KG1 (cell line): ENCODE data around the gene PKDCC.

Experiments
- DNase-seq: peaks from one replicate; lab custom pipeline; 2025; lab: John Stamatoyannopoulos, UW

Gene PKDCC

DNA sequence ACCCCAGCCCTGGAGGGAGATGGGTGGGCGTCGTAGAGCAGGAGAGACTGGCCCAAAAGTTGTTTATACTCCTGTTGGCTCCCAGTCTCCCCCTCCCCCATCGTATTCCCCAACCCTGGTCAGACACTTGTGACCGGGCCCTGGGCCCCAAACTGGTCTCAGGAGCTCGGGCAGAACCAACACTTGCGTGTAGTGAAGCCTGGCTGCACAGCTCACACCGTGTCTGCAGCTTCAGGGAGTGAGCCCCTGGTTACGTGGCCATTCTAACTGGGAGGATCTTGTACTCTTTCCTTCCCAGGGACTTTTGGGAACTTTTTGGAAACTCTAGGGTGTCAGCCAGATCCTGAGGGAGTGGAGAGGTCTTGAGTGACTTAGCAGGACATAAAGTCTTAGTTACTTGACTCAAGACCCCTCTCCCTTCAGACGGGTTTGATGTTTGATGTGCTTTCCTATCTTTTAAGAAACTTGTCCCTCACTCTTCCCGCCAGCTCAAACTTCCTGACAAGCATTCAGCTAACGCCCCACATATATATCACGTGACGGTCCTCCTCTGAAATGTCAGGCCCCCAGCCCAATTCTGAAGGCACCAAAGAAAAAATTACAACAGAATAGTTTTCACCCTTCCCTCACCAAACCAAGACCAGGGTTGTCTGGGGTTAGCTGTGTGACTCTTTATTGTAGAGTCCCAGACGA, 2.3 kb downstream of the PKDCC start:
- no peak for DNase-seq

DNA sequence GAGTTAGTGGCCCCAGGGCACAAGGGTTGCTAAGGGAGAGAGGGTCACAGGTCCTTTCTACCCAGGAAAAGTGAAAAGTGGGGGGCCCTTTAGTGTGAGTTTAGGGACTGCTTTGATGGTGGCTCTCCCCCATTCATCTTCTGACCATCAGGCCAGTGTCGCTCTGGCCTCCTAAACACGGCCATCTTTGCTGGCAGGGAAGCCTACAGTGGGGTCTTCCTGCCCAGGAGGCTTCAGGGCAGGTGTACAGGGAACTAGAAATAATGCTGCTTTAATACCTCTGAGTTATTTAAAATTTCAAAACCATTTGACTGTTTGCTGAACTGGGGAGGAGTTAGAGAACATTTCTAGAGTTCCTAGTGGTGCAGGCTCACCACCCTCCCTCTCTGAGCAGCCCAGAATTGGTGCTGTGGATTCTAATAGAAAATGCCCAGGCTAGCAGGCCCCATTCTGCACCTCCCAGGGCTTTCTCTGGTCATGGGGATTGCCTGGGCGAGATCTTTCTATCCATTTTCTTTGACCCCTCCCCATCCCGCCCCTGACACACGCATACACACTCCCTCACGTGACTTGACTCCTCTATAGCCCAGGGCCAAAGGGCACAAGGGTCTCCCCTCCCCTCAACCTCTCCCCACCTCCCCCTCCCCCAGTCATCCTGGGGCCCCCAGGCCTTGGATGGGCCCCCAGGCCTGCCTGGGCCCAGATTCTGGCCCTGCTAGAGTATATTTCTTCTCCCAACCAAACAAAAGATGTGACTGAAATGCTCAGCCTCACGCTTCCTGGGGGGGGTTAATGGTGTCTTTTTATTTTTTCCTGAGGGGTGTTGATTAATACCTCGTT, 3.1 kb downstream of the PKDCC start:
- no peak for DNase-seq

DNA sequence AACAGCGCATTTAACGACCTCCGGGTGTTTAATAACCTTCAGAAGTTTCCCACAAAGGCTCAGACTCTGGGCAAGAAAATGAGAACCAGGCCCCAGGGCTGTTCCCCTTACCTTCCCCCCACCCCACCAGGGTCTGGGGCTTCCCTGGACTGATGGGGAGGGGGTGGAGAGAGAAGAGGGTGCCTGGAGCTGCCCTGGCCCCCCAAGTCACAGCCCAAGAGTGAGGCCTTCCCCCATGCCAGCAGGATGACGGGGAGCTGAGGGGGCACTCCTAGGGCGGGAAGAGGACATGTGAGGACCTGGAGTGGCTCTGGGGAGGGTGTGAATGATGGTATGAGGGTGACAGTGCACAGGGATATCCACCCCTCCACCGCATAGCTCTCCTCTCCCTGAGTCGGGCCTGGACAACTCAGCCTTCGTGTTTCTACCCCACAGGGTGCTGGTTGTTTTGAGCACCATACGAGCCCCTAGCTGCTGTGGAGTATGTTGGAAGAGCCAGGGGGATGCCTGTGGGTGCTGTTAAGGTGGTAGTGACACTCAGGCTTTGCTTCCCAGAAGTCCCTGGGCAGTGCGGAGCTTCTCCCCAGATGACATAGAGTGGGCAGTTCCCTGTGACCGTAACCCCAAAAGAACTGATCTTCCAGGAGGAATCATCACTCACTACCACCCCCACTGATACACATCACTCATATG, 3.9 kb downstream of the PKDCC start:
- DNase-seq = no peak

DNA sequence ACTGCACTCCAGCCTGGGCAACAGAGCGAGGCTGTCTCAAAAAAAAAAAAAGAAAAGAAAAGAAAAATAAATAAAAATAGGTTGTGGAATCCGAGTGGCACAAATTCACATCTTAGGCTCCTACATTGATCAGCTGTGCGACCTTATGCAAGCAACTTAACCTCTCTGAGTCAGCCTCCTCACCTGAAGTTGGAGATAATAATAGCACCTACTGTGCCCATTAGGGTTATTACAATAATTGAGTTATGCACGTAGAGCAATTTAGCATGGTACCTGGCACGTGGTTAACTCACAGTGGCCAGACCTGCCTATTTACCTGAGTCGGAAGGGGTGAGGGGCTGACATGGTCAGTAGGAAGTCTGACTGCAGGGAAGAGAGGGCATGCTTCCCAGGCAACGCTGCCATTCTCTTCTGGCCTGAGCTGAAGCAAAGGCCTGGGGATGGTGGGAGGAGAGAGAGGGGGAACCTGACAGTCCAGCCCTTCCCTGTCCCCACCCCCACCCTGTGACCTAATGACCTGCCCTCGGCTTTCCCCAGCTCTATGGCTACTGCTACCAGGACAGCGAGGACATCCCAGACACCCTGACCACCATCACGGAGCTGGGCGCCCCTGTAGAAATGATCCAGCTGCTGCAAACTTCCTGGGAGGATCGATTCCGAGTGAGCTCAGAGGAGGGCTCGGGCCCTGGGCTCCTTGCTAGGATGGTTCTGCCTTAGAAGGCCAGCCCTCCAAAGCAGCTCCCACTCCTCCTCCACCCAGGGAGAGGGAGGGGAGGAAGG, 5.1 kb downstream of the PKDCC start:
- DNase-seq = no peak

DNA sequence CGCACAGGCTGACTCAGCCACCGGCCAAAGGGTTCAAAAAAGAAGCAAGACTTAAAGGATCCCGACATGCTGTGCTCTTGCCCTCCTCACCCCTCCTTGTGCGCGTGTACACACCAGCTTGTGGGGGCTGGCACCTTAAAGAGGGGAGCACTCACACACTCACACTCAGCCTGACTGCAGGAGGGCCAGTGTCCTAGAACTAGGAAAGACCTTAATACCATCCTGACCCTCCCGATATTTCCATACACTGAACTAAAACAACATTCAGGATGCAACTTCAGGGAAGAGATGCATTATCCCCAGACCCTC, 5.6 kb downstream of the PKDCC start:
- no peak for DNase-seq

DNA sequence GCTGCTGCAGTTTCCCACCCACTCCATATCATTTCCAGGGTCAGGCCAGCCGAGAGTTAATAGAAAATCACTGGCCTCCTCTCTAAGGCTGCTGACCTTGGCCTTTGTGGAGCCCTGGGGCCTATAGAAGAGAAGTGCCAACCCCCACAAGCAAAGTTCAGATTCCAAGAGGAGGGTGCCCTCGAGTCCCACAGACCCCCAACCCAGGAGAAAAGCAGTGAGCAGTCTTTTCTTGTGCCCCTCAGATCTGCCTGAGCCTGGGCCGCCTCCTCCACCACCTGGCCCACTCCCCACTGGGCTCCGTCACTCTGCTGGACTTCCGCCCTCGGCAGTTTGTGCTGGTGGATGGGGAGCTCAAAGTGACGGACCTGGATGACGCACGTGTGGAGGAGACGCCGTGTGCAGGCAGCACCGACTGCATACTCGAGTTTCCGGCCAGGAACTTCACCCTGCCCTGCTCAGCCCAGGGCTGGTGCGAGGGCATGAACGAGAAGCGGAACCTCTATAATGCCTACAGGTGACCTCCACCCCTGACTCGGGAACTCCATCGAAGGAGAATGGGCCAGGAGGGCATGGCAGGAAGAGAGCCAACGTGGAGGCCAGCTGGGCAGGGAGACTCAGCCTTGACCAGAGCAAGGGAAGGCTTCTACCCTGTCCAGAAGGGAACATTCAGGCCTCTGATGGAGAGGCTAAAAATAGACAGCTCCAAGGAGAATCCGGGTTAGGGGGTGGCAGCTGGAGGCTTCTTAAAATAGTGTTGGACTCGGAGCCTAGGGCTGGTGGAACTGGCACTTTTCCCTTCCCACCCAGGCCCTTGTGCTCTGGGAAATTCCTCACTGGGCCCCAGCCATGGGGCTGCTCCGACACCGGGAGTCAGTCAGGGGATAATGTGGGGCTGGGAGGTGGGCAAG, 6.2 kb downstream of the PKDCC start:
- no peak for DNase-seq

DNA sequence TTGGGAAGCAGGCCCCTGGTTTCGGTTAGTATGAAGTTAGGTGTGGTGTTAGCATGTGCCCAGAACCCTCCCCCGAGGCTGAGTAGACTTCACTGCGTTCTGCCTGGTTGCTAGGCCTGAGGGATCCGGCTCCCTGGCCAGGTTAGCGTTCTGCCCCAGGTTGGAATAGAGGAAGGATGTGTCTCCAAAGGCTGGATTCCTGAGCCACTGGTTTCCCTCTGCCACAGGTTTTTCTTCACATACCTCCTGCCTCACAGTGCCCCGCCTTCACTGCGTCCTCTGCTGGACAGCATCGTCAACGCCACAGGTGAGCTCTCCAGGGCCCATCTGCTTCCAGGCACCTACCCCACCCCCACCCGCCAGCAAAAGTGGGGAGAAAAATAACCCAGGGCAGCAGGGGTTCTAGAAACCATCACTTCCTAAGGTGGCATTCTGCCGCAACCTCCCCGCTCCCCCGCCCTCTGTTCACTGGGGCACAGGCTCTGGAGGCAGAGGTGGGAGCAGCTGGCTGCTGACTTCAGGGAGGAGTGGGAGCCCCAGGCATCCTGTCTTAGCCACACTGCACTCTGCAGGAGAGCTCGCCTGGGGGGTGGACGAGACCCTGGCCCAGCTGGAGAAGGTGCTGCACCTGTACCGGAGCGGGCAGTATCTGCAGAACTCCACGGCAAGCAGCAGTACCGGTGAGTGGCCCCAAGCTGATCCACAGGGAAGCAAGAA, 7.1 kb downstream of the PKDCC start:
- no peak for DNase-seq

DNA sequence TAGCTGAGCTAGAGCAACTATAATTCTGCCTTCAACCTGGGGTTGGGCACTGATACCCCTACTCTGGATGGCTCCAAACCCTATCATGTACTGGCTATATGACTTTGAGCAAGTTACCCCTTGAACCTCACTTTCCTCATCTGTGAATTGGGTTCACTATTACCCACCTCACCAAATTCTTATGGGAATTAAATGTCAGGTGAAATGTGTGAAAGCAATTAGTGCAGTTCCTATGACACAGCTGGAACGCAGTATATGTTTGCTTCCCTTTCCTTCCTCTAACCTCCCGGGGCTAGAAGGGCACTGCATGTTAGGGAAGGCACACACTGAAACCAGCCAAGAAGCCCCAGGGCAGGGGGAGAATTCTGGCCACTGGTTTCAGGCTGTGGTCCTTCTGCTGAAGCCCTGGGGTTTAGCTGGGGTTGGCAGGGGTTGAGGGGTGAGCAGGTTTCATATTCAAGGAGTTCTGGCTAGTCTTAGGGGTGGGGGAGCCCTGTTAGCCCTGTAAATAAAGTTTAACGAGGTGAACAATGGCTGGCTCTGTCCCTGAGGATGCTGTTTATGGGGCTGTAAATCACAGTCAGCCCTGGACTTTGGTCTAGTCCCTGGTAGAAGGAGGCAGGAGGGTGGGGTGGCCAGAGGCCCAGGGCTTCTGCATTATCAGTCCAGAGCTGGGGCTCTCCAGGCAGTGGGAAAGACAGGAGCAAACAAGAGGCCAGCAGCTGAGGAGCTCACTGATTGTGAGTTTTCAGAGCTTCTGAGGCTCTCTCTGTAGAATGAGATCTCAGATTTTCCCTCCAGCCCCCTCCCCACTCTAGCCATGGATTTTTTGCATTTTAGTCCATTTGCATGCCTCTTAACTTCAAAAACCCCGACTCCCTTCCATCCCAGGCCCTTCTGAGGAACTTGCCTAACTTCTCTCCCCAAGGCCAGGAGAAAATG, 8.0 kb downstream of the PKDCC start:
- DNase-seq = no peak

DNA sequence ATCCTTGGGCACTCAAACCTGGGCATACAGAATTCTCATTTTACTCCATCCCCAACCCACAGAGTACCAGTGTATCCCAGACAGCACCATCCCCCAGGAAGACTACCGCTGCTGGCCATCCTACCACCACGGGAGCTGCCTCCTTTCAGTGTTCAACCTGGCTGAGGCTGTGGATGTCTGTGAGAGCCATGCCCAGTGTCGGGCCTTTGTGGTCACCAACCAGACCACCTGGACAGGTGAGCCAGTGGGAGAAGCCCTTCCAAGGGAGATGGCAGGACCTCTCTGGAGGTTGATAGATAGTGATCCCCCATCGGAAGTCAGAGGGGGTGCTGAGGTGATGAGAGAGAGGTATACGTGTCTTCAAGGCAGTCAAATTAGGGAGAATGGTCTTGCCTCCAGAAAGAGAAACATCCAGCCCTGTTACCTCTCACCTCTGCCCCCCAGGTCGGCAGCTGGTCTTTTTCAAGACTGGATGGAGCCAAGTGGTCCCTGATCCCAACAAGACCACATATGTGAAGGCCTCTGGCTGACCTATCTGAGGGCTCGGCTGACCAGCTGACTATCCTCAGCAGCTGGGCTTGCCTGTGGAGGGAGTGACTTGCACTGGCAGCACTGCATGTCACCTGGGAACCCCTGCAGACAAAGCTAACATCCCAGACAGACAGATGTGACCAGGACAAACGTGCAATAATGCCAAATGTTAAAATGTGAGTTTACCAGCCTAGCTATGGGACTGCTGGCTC, 9.5 kb downstream of the PKDCC start:
- no peak for DNase-seq

DNA sequence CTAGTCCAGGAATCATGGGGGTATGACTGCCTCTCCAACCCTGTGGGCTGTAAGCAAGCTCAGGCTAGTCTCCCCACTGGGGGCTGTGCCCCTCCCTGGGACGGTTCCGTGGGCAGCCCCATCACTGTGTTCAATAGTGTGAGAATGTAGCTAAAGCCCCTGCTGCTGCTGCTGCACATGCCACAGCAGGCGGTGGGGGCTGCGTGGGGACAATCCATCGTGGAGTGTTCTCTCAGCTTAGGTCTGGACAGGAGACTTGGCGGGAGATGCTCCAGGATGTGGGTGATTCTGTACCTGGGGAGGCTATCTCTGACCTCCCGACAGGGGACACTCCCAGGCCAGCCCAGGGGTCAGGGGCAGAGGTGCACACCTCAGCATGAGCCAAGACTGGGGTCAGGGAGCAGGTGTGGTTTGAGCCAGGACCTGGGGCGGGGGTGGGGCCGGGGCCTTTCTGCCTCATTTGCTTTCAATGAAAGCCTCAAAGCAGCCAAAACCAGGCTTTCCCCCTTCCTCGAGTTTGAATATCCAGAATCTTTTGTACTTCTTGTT, 10.2 kb downstream of the PKDCC start:
- no peak for DNase-seq

DNA sequence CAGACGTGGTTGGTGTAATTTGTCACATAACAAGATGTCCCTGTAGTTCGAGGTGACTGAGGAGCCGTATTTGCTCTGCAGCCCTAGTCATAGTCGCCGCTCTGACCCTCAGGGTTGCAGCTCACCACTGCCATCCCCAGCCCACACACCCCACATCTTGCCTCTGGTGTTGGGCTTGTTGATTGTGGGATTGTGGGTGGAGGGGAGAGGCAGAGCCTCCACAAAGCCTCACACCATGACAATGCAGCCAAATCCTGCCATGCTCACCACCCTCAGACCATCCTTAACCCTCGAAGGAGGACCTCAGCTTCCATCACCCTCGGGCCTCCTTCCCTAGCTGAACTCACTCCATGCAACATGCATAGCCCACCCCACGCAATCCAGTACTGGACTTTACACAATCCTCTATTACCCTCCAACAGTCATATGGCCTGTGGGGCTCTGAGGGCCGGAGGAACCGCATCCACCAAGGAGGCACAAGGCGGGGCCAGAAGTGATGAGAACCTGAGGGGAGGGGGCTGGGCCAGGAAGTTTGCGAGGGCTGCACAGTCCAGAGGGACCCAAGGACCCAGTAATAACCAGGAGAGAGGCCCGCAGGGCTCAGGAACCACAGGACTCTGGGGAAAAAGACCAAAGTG, 11.6 kb downstream of the PKDCC start:
- DNase-seq = no peak

DNA sequence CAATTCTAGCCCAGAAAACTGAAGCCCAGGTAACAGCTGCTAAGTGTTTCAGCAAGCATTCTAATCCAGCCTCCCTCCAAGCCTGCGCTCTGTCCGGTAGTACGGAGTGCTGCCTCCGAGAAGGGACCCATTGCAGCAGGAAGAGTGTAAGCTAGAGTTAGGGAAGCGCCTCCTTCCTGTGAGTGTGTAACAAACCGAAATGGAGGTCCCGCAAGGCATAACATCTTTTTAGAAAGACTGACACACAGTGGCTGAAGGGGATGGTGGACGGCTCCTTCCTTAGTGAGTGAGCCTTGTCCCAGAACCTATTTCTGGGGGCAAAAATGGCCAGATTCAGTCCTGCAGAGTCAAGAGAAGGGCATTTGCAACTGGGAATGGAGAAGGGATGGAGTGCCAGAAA, 12.2 kb downstream of the PKDCC start:
- no peak for DNase-seq

DNA sequence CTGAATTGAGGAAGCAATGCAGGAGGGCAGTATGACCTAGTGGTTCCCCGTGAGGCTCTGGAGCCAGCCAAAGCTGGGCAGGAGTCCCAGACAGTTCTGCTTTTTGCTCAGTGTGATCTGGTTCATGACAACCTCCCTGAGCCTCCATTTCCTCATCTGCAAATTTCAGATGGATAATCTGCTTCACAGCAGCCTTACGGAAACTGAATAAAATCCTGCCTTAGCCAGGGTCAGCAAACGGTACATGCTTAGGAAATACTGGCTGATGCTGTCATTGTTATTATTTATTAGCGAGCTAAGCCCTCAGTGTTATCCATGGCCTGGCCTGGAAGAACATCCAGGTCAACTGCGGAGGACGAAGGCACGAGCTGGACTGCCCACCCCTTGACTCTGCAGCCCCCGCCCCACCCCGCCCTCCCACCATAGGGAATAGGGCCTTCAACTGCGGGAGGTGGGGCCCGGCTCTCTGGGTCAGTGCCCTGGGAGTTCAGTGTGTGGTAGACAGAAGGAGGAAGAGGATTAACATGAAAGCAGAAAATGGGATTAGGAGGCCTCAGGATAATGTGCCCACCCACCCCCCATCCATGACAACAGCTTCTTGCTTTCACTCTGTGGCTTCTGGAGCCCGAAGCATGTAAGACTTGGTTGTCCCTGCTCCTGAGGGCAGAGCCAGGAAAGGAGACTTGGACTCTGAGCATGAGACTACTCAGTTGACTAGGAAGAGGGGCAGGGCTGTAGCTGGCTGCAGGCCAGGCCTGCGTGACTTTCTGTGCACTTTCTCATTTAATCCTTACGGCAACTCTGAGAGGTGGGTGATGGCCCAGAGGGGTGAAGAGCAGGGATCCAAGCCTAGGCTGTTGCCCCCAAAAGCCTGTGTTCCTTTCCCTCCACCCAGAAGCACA, 13.1 kb downstream of the PKDCC start:
- DNase-seq = no peak

DNA sequence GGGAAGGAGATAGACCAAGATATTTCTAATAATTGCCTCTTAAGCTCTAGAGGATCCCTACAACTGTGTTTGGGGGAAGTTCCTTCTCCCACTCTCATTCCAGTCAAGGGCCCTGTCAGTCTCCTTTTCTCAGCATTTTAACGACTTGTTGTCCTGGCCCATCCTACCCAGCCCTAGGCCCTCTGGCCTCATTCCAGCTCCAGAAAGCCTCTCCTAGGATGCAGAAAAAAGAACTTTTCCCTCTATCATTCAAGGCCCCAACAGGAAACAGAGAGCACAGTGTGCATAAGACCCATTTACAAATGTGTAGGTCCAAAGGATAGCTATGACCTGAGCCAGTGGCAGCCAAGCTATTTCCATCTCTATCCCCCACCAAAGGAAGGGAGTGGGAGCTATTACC, 14.0 kb downstream of the PKDCC start:
- DNase-seq = no peak

DNA sequence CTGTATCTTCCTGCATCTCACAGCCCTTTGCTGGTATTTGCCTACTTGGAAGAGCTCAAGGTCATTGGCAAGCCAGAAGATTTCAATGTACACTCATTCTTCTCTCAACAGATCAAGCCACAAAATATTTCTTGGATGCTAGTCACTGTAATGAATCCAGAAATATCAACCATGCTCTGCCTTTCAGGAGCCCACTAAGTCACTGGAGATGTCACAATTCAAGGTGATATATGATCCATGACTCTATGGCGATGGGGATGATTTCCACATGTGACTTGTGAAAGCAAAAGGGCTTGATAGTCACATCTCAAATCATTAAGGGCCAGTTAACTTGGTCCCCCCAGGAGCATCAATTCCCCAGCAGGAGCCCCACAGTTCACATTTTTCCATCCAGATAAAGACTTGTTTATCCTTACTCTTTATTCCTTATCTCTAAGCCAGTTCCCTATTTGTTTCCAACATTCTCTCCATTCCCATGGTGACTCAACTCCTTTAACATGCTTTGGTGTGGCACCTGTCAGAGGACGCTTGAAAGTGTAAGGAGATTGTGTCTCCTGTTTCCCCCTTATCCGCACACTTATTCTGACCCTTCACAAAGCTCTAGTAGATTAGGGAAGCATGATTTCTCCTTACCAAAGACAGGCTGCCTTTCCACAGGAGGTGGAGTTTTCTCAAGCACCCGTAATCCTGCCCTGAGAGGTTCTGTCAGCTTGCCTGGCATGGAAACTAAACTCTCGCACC, 15.8 kb downstream of the PKDCC start:
- DNase-seq = no peak

DNA sequence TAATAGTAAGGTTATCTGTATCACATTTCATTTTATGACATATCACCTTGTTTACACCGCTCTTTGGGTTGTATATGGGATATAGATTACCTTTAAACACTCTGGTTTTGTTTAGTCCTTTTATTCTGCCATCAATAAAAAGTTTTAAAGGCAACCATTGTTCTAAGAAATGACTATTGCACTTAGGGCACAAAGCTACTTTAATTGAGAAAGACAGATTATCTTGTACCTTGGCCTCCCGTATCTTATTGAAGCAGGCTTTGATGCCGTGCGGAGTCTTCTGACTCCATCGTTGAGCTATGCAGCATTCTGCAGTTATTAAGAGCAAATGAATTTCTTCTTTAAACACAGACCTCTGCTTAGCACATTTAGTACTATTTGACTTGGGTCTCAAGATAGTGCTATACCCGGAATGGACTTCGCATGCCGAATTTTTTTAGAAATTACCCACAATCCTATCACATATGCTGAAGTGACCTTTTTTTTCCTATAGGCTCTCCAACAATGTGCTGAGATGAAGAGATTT, 16.7 kb downstream of the PKDCC start:
- DNase-seq = no peak
